Right atrium auricular region (tissue), 2 donors: ENCODE results near the gene SERP2. TPM values are rescaled to one million over a fixed set of nuclear protein-coding genes. Genes with fewer than 3 reads are reported as not detected.

ENCODE experiments used
- DNase-seq: peaks from one replicate; pipeline ENCODE4 v3.0.0-alpha.2; 2019; ENCODE audit warnings: low spot score
- H3K27ac ChIP-seq, 2 donors: fragments of 200-600 bp; sonication (generic); 1 replicate in 1 of 2; 2 replicates in 1 of 2; pipeline ENCODE4 v1.5.1; 2016 to 2019
- H3K27me3 ChIP-seq, 2 donors: fragments of 200-600 bp; sonication (generic); one replicate each; pipeline versions ENCODE4 v1.5.1 to v1.6.0; 2017 to 2019
- H3K36me3 ChIP-seq: fragments of 200-600 bp; sonication (generic); one replicate; pipeline ENCODE4 v1.5.1; 2016
- H3K4me1 ChIP-seq, 2 donors: fragments of 200-600 bp; sonication (generic); one replicate each; pipeline versions ENCODE4 v1.5.1 to v1.6.0; 2017 to 2019
- H3K4me3 ChIP-seq, 2 donors: fragments of 200-600 bp; sonication (generic); 1 replicate in 1 of 2; 2 replicates in 1 of 2; pipeline ENCODE4 v1.5.1; 2017 to 2019; ENCODE audit warnings: mild to moderate bottlenecking in 1 of 2, moderate library complexity in 1 of 2
- H3K9me3 ChIP-seq, 2 donors: fragments of 200-600 bp; sonication (generic); one replicate each; pipeline ENCODE4 v1.5.1; 2019
- CTCF ChIP-seq, 2 donors: fragments of 200-600 bp; sonication (generic); IDR thresholded peaks; one replicate each; pipeline ENCODE4 v1.5.1; 2019; ENCODE audit warnings: antibody characterized with exemption in 2 of 2
- total RNA-seq, 2 donors: library from RNA; depleted of rRNA; stranded (reverse); fragments of >200 nt; gene quantifications; one replicate each; pipeline ENCODE4 v1.1.0, GENCODE V29; 2016

The SERP2 gene
- total RNA-seq, 2 donors from 2014 or later: 15.4 to 17.7 TPM

- no peaks in the 10 kb centered on the region for H3K36me3 ChIP-seq
- peaks cover 0 to 11% of the 10 kb centered on the region in 2 donors for H3K4me1 ChIP-seq
- TF ChIP-seq CTCF (IDR thresholded peaks at IDR 0.05): no peak
Observed at GRCh38 chr13:44365899-44366298, 7.7 kb upstream of the SERP2 start.

GRCh38 chr13:44368062-44368591, 5.5 kb upstream of the SERP2 start:
- TF ChIP-seq CTCF (IDR thresholded peaks at IDR 0.05): no peak
- Histone ChIP-seq H3K36me3 (no peaks in the 10 kb centered on the region), H3K9me3 (no peaks in the 10 kb centered on the region), H3K4me1 (peaks cover 0 to 16% of the 10 kb centered on the region in 2 donors), H3K27me3 (no peaks in the 10 kb centered on the region), H3K4me3 (no peak overlapping the region), H3K27ac (no peak overlapping the region)
- DNase-seq: no peak

More at GRCh38 chr13:44365899-44366298, 7.7 kb upstream of the SERP2 start:
- Histone ChIP-seq H3K27ac (no peak overlapping the region), H3K27me3 (no peaks in the 10 kb centered on the region), H3K9me3 (no peaks in the 10 kb centered on the region), H3K4me3 (no peak overlapping the region)
- no peak for DNase-seq

- no peak for DNase-seq
- TF ChIP-seq CTCF (IDR thresholded peaks at IDR 0.05): no peak
- Histone ChIP-seq H3K4me1 (peaks cover 0 to 21% of the 10 kb centered on the region in 2 donors), H3K4me3 (no peak overlapping the region), H3K27ac (no peak overlapping the region), H3K36me3 (no peaks in the 10 kb centered on the region), H3K27me3 (no peaks in the 10 kb centered on the region), H3K9me3 (no peaks in the 10 kb centered on the region)
Observed at GRCh38 chr13:44368599-44369368, 4.8 kb upstream of the SERP2 start.

- no peak for TF ChIP-seq CTCF (IDR thresholded peaks at IDR 0.05)
- peaks cover 0 to 16% of the 10 kb centered on the region in 2 donors for H3K4me1 ChIP-seq
Observed at GRCh38 chr13:44371421-44371820, 2.2 kb upstream of the SERP2 start.

GRCh38 chr13:44373247-44373600, 400 bp upstream of the SERP2 start:
- H3K4me1 ChIP-seq: peaks cover 0 to 10% of the 10 kb centered on the region in 2 donors
- no peak for TF ChIP-seq CTCF (IDR thresholded peaks at IDR 0.05)
- no peak for DNase-seq
- peak overlapping the region; percentile 55 to 77 for H3K4me3 ChIP-seq
- H3K27ac ChIP-seq: peak overlapping the region; percentile 67 to 79
- H3K27me3 ChIP-seq: no peaks in the 10 kb centered on the region
- no peaks in the 10 kb centered on the region for H3K9me3 ChIP-seq
- H3K36me3 ChIP-seq: no peaks in the 10 kb centered on the region

More at GRCh38 chr13:44371421-44371820, 2.2 kb upstream of the SERP2 start:
- Histone ChIP-seq H3K27ac (no peak overlapping the region), H3K9me3 (no peaks in the 10 kb centered on the region), H3K4me3 (no peak overlapping the region), H3K27me3 (no peaks in the 10 kb centered on the region), H3K36me3 (no peaks in the 10 kb centered on the region)
- no peak for DNase-seq
